ENCODE measurements around the gene POLR3H.

The POLR3H gene

DNA sequence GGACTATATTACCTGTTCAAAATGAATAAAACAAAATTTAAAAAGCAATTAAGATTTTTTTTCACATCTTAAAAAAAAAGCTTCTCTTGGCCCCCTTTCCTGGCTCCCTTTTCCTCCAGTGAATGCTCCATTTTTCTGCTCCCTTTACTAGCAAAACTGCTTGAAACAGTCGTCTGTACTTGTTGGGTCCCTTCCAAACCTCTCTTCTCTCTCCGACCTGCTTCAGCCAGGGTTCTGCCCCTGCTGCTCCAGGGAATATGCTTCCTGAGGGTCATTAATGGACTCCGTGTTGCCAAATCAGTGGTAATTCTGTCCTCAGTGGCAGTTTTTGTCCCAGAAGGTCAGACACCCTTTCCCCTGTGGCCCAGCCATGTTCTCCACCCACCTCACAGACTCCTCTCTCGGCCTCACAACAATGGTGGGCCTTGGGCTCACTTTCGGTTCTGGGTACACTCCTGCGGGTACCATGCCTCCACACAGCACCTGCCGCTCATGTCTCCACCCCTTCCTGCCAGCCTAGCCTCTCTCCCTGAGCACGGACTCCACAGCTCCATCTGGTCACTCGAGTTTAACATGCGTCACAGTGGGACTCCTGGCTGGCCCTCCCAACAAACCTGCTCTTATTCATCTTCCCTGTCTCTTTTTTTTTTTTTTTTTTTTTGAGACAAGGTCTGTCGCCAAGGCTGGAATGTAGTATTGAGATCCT, 7.8 kb upstream of the POLR3H start:
- DNase-seq (ENCODE audit: low read depth) = no peak
- TF ChIP-seq, protein P1, sequence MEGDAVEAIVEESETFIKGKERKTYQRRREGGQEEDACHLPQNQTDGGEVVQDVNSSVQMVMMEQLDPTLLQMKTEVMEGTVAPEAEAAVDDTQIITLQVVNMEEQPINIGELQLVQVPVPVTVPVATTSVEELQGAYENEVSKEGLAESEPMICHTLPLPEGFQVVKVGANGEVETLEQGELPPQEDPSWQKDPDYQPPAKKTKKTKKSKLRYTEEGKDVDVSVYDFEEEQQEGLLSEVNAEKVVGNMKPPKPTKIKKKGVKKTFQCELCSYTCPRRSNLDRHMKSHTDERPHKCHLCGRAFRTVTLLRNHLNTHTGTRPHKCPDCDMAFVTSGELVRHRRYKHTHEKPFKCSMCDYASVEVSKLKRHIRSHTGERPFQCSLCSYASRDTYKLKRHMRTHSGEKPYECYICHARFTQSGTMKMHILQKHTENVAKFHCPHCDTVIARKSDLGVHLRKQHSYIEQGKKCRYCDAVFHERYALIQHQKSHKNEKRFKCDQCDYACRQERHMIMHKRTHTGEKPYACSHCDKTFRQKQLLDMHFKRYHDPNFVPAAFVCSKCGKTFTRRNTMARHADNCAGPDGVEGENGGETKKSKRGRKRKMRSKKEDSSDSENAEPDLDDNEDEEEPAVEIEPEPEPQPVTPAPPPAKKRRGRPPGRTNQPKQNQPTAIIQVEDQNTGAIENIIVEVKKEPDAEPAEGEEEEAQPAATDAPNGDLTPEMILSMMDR (IDR thresholded peaks at IDR 0.05; ENCODE audit: control insufficient read depth, insufficient read depth, low read depth, low read length, missing control alignments) = no peak
- no peak overlapping the region for H3K4me3 ChIP-seq (ENCODE audit: control insufficient read depth, low read depth, low read length)

DNA sequence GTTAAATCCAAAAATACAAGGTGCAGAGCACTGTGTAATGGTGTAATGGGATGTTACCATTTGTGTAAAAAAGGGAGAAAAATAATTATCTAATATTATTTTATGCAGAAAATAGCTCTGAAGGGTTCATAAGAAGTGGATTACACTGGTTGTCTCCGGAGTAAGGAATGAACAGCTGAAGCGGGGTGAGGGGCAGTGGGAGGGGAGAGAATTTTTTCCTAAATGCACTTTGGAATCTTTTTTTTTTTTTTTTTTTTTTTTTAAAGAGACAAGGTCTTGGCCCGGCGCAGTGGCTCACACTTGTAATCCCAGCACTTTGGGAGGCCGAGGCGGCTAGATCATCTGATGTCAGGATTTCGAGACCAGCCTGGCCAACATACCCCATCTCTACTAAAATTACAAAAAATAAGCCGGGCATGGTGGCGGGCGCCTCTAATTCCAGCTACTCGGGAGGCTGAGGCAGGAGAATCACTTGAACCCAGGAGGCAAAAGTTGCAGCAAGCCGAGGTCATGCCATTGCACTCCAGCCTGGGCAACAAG, 6.8 kb upstream of the POLR3H start:
- DNase-seq (ENCODE audit: low read depth) = no peak
- TF ChIP-seq, protein P1 (IDR thresholded peaks at IDR 0.05; ENCODE audit: control insufficient read depth, insufficient read depth, low read depth, low read length, missing control alignments) = no peak
- H3K4me3 ChIP-seq (ENCODE audit: control insufficient read depth, low read depth, low read length) = no peak overlapping the region

DNA sequence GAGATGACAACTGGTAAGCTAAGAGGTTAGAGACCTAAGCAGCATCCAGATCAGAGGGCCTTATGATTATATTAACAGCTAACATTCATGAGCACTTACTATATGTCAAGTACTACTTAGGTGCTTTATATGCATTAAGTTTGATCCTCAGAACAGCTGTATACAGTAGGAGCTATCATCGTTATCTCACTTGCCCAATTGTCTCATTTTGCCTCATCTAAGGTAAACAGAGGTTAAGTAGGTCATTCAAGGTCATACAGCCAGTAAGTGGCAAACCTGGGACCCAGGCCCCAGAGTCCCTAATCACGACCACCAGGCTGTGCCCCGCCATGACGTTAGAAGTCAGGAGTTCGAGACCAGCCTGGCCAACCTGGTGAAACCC, 4.6 kb upstream of the POLR3H start:
- no peak overlapping the region for H3K4me3 ChIP-seq (ENCODE audit: control insufficient read depth, low read depth, low read length)
- TF ChIP-seq, protein P1 (IDR thresholded peaks at IDR 0.05; ENCODE audit: control insufficient read depth, insufficient read depth, low read depth, low read length, missing control alignments) = no peak
- DNase-seq (ENCODE audit: low read depth) = no peak

GRCh38 chr22:41544671-41545476, 604 bp upstream of the POLR3H start:
- H3K4me3 ChIP-seq (ENCODE audit: control insufficient read depth, low read depth, low read length) = peak overlapping the region; percentile 75
- DNase-seq (ENCODE audit: low read depth) = no peak
- TF ChIP-seq, protein P1 (IDR thresholded peaks at IDR 0.05; ENCODE audit: control insufficient read depth, insufficient read depth, low read depth, low read length, missing control alignments) = no peak

DNA sequence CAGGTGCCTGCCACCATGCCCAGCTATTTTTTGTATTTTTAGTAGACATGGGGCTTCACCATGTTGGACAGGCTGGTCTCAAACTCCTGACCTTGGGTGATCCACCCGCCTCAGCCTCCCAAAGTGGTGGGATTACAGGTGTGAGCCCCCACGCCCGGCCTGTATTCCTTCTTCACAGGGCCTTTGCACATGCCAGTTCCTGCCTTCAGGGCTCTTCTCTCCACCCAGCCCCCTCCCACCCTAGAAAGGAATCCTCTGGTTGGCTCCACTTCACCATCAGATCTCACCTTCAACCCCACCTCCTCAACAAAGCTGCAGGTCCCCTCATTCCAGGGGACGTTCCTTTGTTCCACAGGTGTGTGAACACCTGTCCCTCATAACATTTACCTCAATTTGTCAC, 2.0 kb downstream of the POLR3H start:
- TF ChIP-seq, protein P1 (IDR thresholded peaks at IDR 0.05; ENCODE audit: control insufficient read depth, insufficient read depth, low read depth, low read length, missing control alignments) = no peak
- DNase-seq (ENCODE audit: low read depth) = no peak
- H3K4me3 ChIP-seq (ENCODE audit: control insufficient read depth, low read depth, low read length) = no peak overlapping the region

DNA sequence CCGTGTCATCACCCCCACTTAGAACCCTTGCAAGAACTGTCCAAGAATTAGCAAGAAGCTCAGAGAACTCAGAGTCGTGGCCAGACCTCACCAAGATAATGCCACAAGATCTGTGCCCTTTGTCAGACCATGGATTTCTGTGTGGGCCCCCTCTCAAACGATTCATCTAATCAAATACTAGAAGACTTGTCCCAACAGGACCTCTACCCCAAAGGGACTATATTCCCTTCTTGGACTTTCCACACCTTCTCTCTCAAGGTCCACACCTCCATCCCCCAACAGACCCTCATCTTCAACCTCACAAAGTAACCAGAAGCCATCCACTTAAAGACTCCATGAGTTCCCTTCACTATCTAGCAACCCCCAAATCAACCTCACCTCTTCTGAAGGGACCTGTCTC, 2.8 kb downstream of the POLR3H start:
- TF ChIP-seq, protein P1 (IDR thresholded peaks at IDR 0.05; ENCODE audit: control insufficient read depth, insufficient read depth, low read depth, low read length, missing control alignments) = no peak
- no peak for DNase-seq (ENCODE audit: low read depth)
- no peak overlapping the region for H3K4me3 ChIP-seq (ENCODE audit: control insufficient read depth, low read depth, low read length)
